Aortic smooth muscle cell (primary cell): Measurements from ENCODE around the gene GHITM. TPM values are rescaled to one million over a fixed set of nuclear protein-coding genes. Genes with fewer than 3 reads are reported as not detected.

Experiments
- total RNA-seq: library from RNA; depleted of rRNA; stranded (reverse); fragments of >200 nt; gene quantifications from 2 replicates; pipeline ENCODE4 v1.2.3, GENCODE V29; 2014

GHITM gene
- total RNA-seq = 190 and 196 TPM in 2 replicates

GRCh38 chr10:84139126-84140035, at the start of gene GHITM:
TSS of gene GHITM (plus strand) at chr10:84139509. CDS start at chr10:84141501, 1,992 bp downstream.

GRCh38 chr10:84173501-84173929, 34.2 kb downstream of the GHITM start, which contains the start of gene GPR15LG:
TSS of gene GPR15LG (plus strand) at chr10:84173801. CDS start at chr10:84173852, 51 bp downstream.

GRCh38 chr10:84194424-84195043, 55.2 kb downstream of the GHITM start, which contains the start of gene CDHR1:
TSS of gene CDHR1 (plus strand) at chr10:84194537. CDS start at chr10:84194761, 224 bp downstream.

Other genes with a start within 250 kb of the GHITM start
- gene GPR15LG, start 34.3 kb downstream of the GHITM start, total RNA-seq = not detected in 2 replicates
- gene CDHR1, start 55.0 kb downstream of the GHITM start, total RNA-seq = not detected in 2 replicates
- not detected in 2 replicates for gene LRIT2, start 86.0 kb downstream of the GHITM start, total RNA-seq
- not detected in 2 replicates for gene LRIT1, start 102.0 kb downstream of the GHITM start, total RNA-seq
- not detected in 2 replicates for gene RGR, start 105.5 kb downstream of the GHITM start, total RNA-seq
- gene CCSER2, start 189.1 kb downstream of the GHITM start, total RNA-seq = 18.4 and 65.9 TPM in 2 replicates